Upper lobe of left lung (tissue), 4 donors: ENCODE measurements around the gene CHRNG.

ENCODE experiments used
- POLR2A ChIP-seq, 4 donors: fragments of 450-650 bp; IDR thresholded peaks; one replicate each; pipeline ENCODE4 v1.5.1; 2016 to 2017; ENCODE audit warnings: antibody characterized with exemption in 4 of 4, mild to moderate bottlenecking in 2 of 4
- TF ChIP-seq, protein P1 (sequence below), 6 experiments: fragments of 450-650 bp in 4 of 6; fragments of 200-600 bp in 2 of 6; sonication (generic) in 2 of 6; IDR thresholded peaks; one replicate each; pipeline ENCODE4 v1.5.1; 2016 to 2019; ENCODE audit warnings: antibody characterized with exemption in 6 of 6

GRCh38 chr2:232549655-232550353, 10.3 kb downstream of the CHRNG start:
- TF ChIP-seq, protein P1, sequence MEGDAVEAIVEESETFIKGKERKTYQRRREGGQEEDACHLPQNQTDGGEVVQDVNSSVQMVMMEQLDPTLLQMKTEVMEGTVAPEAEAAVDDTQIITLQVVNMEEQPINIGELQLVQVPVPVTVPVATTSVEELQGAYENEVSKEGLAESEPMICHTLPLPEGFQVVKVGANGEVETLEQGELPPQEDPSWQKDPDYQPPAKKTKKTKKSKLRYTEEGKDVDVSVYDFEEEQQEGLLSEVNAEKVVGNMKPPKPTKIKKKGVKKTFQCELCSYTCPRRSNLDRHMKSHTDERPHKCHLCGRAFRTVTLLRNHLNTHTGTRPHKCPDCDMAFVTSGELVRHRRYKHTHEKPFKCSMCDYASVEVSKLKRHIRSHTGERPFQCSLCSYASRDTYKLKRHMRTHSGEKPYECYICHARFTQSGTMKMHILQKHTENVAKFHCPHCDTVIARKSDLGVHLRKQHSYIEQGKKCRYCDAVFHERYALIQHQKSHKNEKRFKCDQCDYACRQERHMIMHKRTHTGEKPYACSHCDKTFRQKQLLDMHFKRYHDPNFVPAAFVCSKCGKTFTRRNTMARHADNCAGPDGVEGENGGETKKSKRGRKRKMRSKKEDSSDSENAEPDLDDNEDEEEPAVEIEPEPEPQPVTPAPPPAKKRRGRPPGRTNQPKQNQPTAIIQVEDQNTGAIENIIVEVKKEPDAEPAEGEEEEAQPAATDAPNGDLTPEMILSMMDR (IDR thresholded peaks at IDR 0.05), result no peak
- no peak for TF ChIP-seq POLR2A (IDR thresholded peaks at IDR 0.05)
